Stimulated activated CD8-positive, alpha-beta memory T cell treated with anti-CD3 and anti-CD28 coated beads, Interleukin-4, amount 100 ng/mL, for 4 hours (primary cell): Measurements from ENCODE around the gene DOC2A.

ENCODE experiments used
- DNase-seq, 2 donors: peaks; one replicate each; pipeline ENCODE4 v3.0.0-alpha.2; 2020; ENCODE audit warnings: low read depth in 2 of 2, low spot score in 1 of 2

DOC2A gene

DNA sequence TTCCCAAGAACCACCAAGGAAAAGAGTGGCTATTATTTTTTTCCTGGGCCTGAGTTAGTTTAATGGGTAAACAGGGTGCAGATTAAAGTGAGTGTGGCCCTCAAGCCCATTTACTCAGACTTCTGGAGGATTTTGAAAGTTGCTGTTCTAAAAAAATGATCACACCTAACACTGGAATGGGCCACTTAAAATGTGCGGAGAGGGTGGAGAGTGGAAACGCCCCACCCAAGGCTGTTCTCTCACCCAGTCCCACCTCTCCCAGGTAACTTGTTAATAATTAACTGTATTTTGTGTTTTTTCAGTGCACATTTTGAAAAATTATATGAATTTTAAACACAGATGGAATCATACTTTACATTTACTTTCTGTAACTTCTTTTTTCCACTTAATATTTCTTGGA is 20.8 kb downstream of the DOC2A start:
- DNase-seq, result no peak

DNA sequence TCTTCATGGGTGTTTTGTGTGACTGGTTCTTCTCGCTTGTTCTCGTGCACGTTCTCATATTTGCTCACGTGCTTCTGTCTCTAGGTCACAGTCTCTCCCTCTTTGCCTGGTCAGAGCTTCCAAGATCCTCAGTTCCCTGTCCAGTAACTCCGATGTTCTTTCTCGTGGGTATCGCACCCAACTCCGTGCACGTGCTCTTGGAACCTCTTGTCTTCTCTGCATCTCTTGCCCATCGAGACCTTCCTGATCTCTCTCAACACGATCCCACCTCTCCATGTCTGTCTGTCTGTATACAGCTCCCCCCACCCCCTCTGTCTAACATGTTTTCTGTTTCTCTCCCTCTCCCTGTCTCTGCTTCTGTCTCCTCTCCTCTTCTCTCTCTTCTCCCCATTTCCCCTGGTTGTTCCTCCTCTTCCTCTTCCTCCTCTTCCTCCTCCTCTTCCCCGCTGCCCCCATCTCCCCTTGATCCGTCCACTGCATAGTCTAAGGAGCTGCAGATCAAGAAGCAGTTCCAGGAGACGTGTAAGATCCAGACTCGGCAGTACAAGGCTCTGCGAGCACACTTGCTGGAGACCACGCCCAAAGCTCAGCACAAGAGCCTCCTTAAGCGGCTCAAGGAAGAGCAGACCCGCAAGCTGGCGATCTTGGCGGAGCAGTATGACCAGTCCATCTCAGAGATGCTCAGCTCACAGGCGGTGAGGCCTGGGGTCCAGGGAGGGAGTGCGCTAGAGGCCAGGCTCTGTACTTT is 21.5 kb downstream of the DOC2A start:
- no peak for DNase-seq

DNA sequence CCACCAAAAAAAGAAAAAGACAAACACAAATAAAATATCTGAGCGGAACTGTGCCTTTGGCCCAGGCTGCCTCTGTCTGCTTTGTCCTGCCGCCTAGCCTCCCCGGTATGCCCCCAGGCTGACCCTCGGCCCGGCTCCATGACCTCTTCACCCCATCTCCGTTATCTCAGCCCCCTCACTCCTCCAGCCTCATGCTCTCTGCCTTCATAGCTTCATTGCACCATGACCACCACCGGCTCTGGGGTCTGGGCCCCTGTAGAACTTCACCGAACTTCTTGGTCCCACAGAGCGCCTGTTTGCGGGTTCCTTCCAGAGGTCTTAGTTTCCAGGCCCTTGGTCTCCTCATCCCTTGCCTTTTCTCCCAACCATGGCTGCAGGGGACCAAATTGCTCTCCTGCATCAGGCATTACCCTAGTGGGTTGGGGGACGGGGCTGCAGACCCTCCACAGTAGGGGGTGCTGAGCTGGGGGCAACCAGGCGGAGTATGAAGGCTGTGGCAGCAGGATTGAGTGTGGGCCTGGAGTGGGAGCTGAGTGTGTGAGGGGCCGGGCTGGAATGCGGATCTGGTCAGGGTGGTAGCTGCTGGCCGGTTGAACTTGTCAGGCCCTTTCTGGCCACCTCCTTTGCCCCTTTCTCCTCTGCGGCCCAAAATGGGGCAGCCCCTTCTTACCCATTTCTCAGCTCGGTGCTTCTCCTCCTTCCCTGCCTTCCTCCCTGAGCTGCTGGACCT is 22.3 kb downstream of the DOC2A start:
- DNase-seq, result no peak

DNA sequence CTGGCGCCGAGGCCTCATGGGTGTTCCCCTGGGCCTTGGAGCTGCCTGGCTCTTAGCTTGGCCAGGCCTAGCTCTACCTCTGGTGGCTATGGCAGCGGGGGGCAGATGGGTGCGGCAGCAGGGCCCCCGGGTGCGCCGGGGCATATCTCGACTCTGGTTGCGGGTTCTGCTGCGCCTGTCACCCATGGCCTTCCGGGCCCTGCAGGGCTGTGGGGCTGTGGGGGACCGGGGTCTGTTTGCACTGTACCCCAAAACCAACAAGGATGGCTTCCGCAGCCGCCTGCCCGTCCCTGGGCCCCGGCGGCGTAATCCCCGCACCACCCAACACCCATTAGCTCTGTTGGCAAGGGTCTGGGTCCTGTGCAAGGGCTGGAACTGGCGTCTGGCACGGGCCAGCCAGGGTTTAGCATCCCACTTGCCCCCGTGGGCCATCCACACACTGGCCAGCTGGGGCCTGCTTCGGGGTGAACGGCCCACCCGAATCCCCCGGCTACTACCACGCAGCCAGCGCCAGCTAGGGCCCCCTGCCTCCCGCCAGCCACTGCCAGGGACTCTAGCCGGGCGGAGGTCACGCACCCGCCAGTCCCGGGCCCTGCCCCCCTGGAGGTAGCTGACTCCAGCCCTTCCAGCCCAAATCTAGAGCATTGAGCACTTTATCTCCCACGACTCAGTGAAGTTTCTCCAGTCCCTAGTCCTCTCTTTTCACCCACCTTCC is 23.3 kb downstream of the DOC2A start:
- no peak for DNase-seq

DNA sequence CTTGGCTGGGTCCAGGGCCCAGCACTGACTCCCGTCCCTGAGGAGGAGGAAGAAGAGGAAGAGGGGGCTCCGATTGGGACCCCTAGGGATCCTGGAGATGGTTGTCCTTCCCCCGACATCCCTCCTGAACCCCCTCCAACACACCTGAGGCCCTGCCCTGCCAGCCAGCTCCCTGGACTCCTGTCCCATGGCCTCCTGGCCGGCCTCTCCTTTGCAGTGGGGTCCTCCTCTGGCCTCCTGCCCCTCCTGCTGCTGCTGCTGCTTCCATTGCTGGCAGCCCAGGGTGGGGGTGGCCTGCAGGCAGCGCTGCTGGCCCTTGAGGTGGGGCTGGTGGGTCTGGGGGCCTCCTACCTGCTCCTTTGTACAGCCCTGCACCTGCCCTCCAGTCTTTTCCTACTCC is 23.9 kb downstream of the DOC2A start:
- no peak for DNase-seq

DNA sequence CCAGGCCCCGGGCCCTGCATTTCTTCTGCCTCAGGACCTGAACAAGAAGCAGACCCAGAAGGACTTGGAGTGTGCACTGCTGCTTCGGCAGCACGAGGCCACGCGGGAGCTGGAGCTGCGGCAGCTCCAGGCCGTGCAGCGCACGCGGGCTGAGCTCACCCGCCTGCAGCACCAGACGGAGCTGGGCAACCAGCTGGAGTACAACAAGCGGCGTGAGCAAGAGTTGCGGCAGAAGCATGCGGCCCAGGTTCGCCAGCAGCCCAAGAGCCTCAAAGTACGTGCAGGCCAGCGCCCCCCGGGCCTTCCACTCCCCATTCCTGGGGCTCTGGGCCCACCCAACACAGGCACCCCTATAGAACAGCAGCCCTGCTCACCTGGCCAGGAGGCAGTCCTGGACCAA is 24.6 kb downstream of the DOC2A start:
- no peak for DNase-seq

DNA sequence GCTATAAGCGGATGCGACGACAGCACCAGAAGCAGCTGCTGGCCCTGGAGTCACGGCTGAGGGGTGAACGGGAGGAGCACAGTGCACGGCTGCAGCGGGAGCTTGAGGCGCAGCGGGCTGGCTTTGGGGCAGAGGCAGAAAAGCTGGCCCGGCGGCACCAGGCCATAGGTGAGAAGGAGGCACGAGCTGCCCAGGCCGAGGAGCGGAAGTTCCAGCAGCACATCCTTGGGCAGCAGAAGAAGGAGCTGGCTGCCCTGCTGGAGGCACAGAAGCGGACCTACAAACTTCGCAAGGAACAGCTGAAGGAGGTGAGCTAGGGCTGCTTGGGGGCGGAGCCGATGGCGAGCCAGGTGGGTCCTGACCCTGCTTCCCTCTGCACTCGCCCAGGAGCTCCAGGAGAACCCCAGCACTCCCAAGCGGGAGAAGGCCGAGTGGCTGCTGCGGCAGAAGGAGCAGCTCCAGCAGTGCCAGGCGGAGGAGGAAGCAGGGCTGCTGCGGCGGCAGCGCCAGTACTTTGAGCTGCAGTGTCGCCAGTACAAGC is 25.5 kb downstream of the DOC2A start:
- no peak for DNase-seq

DNA sequence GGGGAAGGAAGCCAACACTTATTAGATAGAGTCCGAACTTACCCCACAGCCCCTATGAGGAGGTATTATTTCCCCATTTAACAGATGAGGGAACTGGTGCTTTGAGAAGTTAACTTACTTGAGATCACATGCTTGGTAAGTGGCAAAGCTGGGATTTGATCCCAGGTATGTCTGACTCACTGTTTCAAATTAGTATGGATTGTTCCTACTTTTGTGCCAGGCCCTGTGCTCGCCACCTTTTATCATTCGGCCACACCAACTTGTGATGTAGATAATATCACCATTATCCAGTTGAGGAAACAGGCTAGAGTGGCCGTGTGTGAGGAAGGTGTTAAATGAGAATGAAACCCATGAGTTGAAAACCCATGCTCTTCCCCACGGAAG is 26.1 kb downstream of the DOC2A start:
- DNase-seq, result no peak

DNA sequence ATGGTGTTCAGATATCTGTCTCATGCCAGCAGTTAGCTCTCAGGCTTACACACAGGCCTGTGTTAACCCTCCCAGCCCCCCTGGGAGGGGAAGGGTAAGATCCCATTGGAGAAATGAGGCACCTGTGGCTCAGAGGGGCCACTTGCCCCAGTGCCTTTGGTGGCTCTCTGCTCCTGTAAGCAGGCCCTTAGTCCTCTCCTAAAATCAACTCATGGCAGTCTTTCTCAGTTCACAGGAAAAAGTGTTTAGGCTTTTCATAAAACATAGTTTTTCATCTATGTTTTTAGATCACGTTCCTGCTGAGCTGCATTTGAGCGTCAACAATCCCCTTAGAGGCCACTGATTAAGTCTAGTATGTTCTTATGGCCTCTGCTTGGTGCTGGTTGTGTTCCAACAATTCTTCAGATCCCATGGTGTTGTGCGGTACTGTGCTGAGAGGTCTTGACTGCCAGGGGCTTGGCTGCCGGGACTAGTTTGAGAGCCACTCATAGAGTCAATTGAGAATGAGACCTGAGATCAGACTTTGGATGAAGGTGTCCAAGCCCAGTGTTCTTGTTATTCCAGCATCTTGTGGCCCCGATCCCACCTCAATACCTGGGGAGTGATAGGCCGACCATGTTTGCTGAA is 26.6 kb downstream of the DOC2A start:
- DNase-seq, result no peak

DNA sequence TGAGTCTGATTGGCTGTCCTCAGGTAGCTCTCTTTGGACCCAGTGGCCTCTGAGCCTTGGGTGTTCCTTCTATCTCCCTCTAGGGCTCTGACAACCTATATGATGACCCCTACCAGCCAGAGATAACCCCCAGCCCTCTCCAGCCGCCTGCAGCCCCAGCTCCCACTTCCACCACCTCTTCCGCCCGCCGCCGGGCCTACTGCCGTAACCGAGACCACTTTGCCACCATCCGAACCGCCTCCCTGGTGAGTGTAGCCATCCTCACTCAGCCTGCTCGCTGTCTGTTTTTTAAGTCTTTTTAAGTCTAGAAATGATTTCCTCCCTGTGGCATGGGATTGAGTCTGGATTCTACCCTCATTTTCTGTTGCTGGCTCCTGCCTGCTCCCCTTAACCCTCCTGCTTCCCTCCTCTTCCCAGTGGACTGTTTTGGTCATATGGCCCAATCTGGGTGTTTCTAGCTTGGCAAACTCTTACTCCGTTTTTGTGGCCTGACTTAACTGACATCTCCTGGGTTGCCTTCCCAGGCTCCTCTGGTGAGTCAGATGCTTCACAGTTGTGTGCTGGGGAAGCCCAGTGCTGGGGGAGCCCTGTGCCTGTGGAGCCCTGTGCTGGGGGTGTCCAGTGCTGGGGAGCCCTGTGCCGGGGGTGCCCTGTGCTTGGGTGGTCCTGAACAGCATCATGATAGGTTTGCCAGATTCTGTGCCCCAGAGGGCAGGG is 27.2 kb downstream of the DOC2A start:
- DNase-seq, result no peak

DNA sequence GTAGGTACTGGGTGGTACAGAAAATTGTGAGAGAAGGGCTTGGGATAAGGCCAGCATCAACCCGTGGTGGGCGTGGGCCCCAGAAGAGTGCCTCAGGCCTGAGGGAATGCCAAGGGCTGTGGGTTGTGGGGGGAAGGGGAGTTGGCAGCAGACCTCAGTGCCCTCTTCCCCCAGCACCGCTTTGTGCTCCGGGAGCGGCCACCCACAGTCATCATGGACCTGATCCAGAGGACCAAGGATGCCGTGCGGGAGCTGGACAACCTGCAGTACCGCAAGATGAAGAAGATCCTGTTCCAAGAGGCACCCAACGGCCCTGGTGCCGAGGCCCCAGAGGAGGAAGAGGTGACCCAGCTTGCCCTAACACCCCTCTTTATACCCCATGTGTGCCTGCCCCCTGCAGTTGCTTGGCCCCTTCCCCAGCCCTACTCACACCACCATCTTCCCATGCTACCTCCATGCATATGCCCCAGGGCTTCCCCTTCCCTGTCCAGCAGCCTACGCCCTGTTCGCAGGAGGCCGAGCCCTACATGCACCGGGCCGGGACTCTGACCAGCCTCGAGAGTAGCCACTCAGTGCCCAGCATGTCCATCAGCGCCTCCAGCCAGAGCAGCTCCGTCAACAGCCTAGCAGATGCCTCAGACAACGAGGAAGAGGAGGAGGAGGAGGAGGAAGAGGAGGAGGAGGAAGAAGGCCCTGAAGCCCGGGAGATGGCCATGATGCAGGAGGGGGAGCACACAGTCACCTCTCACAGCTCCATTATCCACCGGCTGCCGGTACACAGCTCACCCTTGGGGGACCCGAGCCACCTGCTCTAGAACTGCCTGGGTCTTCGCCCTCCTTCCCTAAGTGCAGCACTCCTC is 28.0 kb downstream of the DOC2A start:
- DNase-seq, result no peak

DNA sequence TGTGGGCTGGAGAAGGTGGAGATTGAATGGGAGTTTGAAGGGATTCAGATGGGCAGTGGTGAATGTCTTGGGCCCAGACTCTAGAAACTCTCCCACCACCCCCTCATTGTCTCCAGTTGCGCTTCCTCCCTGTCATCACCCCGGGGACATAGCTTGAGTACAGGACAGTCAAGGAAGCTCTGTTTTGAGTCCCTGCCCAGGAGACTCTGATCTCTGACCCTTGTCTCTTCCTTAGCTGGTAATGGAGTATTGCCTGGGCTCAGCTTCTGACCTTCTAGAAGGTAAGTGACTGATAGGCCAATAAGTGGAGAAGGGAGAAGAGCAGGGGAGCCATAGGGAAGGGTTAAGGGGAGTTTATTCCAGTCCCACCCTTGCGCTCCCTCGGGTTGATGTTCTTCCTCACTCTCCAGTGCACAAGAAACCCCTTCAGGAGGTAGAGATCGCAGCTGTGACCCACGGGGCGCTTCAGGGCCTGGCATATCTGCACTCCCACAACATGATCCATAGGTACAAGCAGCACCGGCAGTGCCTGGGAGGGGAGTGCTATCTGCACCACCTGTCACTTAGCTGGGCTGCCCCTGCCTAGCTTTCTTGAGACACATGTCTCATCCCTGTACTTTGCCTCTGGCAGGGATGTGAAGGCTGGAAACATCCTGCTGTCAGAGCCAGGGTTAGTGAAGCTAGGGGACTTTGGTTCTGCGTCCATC is 32.1 kb downstream of the DOC2A start:
- DNase-seq, result no peak

DNA sequence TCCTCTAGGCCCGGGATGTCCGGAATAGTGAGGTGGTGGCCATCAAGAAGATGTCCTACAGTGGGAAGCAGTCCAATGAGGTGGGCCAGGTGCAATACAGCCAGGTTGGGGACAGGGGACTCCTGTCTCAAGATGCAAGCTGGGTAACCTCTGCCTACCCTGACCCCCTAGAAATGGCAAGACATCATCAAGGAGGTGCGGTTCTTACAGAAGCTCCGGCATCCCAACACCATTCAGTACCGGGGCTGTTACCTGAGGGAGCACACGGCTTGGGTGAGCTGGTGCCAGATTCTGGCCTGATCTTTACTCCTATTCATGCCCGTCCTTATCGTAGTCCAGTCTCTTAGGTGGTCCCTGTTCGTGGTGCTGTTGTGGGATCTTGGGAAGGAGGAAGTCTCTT is 32.7 kb downstream of the DOC2A start:
- no peak for DNase-seq

DNA sequence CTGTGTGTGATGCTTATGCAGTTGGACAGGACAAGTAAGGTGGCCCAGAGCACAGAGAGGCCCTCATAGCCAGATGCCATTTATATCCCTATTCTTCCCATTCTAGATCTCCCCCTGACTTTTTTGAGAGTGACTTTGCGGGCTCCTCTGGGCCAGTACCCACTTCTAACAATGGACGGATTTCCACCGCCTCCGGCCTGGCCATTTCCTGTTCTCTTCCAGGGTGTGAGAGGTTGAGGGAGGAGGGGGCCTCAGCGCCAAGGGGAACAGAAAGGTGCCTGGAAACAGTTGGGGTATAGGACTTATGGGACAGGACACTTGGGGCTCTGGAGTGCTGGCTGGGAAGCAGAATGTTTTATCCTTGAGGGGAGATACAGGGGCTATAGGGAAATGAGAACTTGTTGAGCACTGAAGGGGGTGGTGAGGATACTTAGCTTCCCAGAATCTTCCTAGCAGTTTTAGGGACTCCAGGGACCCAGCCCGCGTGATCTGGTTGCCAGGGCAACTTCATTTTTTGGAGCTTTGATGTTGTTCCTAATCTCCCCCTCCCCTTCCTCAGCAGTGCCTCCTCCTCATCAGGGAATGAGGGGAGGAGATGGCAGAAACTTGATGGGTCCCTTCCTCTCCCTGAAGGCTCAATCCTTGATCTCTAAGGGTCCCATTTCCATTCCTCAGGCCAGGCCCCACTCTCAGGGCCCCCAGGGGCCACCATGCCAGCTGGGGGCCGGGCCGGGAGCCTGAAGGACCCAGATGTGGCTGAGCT is 33.6 kb downstream of the DOC2A start:
- no peak for DNase-seq

DNA sequence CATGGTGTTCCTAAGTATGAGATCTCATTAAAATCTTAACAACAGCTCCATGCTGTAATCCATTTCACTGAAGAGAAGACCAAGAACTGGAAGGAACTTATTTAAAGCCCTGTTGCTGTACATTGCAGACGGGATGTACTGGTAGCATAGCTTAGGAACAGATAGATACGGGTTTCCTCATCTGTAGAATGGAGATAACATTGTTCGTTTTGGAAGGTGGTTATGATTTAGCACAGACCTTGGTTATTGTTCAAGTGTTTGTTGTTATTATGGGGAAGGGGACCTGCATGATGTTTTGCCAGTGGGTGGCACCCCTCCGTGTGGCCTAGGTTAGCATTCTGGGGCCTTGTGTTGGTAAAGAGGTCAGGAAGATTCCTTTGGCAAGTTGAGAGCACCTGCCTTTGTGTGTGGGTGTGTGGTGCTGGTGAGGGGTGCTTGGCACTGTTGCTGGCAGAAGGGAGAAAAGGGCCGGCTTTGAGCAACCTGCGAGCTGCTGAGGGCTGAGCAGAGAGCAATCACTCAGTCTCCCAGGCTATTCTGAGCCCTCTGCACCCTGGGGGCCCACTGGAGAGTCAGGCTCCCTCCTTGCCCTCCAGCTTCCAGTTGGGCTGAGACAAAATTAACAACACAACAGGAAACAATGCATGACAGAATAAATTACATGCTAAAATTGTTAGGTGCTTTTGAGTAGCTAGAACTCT is 34.9 kb downstream of the DOC2A start:
- DNase-seq, result no peak

DNA sequence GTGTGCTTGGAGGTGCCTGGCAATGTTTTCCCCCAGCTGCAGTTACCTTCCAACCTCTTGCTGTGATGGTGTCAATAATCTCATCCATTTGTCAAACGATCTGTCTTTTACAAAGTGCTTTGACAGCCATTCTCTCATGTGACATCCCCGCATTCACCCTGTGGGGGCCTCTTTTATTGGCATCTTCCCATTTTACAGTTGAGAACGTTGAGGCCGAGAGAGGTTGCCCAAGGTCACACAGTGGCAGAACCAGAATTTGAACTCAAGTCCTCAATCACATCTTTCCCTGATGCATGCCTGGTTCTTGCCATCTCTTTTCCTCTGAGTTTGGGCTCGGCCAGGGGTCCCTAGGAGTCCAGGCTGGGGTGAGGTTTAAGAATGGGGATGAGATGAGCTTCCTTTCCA is 35.7 kb downstream of the DOC2A start:
- DNase-seq, result no peak

DNA sequence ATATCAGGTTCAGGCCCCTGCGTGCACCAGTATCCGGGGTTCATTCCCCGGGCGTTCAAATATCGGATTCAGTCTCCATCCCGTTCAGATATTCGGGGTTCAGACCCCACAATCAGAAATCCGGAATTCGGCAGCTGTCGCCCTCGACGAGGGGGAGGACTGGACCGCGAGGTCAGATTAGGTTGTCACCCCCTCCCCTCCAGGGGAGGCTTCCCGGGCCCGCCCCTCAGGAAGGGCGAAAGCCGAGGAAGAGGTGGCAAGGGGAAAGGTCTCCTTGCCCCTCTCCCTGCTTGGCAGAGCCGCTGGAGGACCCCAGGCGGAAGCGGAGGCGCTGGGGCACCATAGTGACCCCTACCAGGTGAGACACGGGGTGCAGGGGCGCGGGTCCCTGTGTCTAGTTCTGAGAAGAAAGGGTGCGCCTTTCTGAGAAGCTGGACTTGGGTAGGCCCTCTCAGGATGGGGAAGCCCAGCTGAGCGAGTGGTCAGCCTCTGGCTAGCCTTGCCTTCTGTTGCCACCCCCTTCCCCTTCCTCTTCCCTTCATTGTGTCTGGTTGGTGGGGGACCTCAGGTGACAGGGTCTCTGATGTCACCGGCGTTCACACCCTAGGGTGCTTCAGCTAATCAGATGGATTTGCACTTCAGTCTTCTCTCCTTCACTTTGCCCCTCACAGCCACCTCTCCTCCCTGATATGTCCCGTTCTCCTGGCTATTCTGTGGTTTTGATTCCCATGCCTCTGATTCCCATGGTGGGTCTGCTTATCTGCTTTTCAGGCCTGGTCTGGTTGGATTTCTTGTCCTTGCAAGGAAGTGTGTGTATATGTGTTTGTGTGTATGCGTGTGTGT is 36.3 kb downstream of the DOC2A start:
- DNase-seq, result no peak
